GM12874 (cell line): Measurements from ENCODE around the gene TCF15.

Experiments used
- TF ChIP-seq, protein P1 (sequence below): IDR thresholded peaks from 2 replicates; pipeline ENCODE4 v1.5.1; 2011; ENCODE audit warnings: low read depth, mild to moderate bottlenecking, control low read depth, low read length, moderate library complexity; ENCODE audit not compliant: insufficient read depth

TCF15 gene

GRCh38 chr20:653110-653589 lies 43.0 kb upstream of the TCF15 start, which contains the start of gene SRXN1:
SRXN1 (minus strand) TSS chr20:653200; CDS start chr20:653185, 15 bp downstream.
- TF ChIP-seq, protein P1, sequence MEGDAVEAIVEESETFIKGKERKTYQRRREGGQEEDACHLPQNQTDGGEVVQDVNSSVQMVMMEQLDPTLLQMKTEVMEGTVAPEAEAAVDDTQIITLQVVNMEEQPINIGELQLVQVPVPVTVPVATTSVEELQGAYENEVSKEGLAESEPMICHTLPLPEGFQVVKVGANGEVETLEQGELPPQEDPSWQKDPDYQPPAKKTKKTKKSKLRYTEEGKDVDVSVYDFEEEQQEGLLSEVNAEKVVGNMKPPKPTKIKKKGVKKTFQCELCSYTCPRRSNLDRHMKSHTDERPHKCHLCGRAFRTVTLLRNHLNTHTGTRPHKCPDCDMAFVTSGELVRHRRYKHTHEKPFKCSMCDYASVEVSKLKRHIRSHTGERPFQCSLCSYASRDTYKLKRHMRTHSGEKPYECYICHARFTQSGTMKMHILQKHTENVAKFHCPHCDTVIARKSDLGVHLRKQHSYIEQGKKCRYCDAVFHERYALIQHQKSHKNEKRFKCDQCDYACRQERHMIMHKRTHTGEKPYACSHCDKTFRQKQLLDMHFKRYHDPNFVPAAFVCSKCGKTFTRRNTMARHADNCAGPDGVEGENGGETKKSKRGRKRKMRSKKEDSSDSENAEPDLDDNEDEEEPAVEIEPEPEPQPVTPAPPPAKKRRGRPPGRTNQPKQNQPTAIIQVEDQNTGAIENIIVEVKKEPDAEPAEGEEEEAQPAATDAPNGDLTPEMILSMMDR: peak; percentile 85

GRCh38 chr20:652615-653109 lies 42.6 kb upstream of the TCF15 start:
- TF ChIP-seq, protein P1: no peak

- TF ChIP-seq, protein P1: no peak
Observed at GRCh38 chr20:651713-652614, 41.9 kb upstream of the TCF15 start.

DNA sequence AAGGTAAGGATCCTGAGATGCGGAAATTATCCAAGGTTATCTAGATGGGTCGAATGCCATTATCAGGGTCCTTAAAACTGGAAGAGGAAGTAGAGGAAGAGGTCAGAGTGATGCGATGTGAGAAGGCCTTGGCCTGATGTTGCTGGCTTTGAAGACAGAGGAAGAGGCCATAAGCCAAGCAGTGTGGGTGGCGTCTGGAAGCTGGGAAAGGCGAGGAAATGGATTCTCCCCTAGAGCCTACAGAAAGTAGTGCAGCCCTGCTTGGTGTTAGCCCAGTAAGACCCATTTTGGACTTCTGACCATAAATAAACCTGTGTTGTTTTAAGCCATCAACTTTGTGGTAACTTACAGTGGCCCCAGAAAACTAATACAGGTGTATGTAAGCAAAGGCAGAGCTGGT lies 40.8 kb upstream of the TCF15 start:
- TF ChIP-seq, protein P1: 0 out of 2 replicates have a peak, but pooled peaks have one; percentile 2

DNA sequence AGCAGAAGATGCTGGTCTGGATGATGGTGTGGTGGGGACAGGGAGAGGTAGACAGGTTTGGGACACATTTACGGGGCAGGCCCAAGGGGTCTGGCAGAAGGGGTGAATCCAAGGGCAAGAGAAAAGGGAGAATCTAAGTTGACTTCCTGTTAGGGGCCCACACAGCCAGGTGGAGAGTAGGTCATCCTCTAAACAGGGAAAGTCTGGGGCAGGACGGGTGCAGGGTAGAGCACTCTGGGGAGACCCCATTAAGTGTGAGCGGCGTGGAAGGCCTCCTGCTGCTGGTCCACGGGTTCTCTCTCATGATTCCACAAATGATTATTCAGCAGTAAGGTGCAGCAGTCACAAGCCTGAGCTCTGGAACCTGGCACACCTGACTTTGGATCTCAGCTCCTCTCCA lies 40.2 kb upstream of the TCF15 start:
- TF ChIP-seq, protein P1: no peak

- TF ChIP-seq, protein P1: no peak
Observed at GRCh38 chr20:647479-648019, 37.4 kb upstream of the TCF15 start.

DNA sequence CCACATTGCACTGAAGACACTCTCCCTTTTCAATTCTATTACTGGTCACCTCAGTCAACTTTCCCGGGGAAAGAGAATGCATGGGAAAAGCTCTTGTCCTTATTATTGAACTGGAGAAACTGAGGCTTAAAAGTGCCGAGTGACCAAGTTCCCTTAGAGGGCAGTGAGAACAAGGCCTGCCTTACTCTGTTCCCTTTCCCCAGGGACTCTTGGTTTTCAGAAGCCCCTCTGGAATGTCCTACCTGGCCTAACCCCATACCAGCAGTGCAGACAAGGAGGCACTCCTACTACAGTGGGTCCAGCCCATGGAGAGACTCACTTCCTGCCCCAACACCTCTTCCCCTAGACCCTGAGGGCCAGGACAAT lies 36.7 kb upstream of the TCF15 start:
- TF ChIP-seq, protein P1: no peak
